ENCODE measurements around the gene NUTF2.

DNA sequence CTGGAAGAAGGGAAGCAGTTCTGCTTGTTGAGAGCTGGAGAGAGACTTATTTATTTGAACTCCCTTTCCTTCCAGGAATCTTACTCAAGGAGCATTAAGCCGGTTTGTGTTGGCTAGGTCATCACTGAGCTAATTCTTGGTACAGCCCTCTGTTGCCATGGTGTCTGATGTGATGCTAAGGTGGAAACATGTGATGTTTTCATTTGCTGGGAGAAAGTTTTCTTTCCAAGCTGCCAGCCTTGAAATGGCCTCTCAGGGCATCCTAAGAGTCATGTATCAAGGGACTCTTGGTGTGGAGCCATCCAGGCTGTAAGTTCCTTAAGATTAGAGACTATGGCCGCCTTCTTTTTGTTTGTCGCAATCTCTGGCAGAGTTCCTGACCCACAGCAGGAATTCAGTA, 50.5 kb downstream of the NUTF2 start:
- TF ChIP-seq CTCF (IDR thresholded peaks at IDR 0.05) (no peak), POLR2A (IDR thresholded peaks at IDR 0.05) (no peak)

Data from lower leg skin (tissue), 3 donors.